GM21737 (cell line): ENCODE measurements around the gene ASB15.

Experiments
- ATAC-seq: cut with Tn5 transposase; IDR thresholded peaks from one replicate; pipeline ENCODE4 v1.9.1; 2021; ENCODE audit warnings: mild to moderate bottlenecking, moderate library complexity; ENCODE audit not compliant: unreplicated experiment

ASB15 gene

GRCh38 chr7:123661765-123662164, 60.1 kb downstream of the ASB15 start:
- ATAC-seq: no peak

GRCh38 chr7:123662293-123662692, 60.7 kb downstream of the ASB15 start:
- no peak for ATAC-seq

- no peak for ATAC-seq
Measured at GRCh38 chr7:123662755-123663154, 61.1 kb downstream of the ASB15 start.

- no peak for ATAC-seq
Measured at GRCh38 chr7:123663200-123663599, 61.6 kb downstream of the ASB15 start.

- ATAC-seq: no peak
Measured at GRCh38 chr7:123665157-123665556, 63.5 kb downstream of the ASB15 start.

GRCh38 chr7:123665896-123666295, 64.3 kb downstream of the ASB15 start:
- no peak for ATAC-seq

GRCh38 chr7:123666492-123666891, 64.9 kb downstream of the ASB15 start:
- ATAC-seq: no peak

- no peak for ATAC-seq
Measured at GRCh38 chr7:123669485-123669884, 67.9 kb downstream of the ASB15 start.

GRCh38 chr7:123673137-123673732, 71.6 kb downstream of the ASB15 start:
- ATAC-seq: no peak

- no peak for ATAC-seq
Measured at GRCh38 chr7:123673752-123674398, 72.3 kb downstream of the ASB15 start.

GRCh38 chr7:123674399-123675180, 73.0 kb downstream of the ASB15 start:
- ATAC-seq: no peak

- no peak for ATAC-seq
Measured at GRCh38 chr7:123675181-123675473, 73.5 kb downstream of the ASB15 start.

- ATAC-seq: no peak
Measured at GRCh38 chr7:123677061-123677715, 75.6 kb downstream of the ASB15 start.

GRCh38 chr7:123679614-123680013, 78.0 kb downstream of the ASB15 start:
- no peak for ATAC-seq

GRCh38 chr7:123680580-123680979, 79.0 kb downstream of the ASB15 start:
- no peak for ATAC-seq

GRCh38 chr7:123681561-123681960, 79.9 kb downstream of the ASB15 start:
- ATAC-seq: no peak

GRCh38 chr7:123682690-123683089, 81.1 kb downstream of the ASB15 start:
- ATAC-seq: no peak

GRCh38 chr7:123687161-123687560, 85.5 kb downstream of the ASB15 start:
- ATAC-seq: no peak

- no peak for ATAC-seq
Measured at GRCh38 chr7:123687727-123688126, 86.1 kb downstream of the ASB15 start.
